Kidney tubule cell (primary cell): ENCODE measurements around the gene PACRG.
"Not testable (repeated sequence)": the region's sequence is repeated elsewhere in the genome, so short reads cannot be mapped to it uniquely, and the experiment has no call there.

ENCODE experiments used
- DNase-seq: peaks from one replicate; pipeline ENCODE4 v3.0.0-alpha.2; 2018; ENCODE audit warnings: low spot score

PACRG gene

DNA sequence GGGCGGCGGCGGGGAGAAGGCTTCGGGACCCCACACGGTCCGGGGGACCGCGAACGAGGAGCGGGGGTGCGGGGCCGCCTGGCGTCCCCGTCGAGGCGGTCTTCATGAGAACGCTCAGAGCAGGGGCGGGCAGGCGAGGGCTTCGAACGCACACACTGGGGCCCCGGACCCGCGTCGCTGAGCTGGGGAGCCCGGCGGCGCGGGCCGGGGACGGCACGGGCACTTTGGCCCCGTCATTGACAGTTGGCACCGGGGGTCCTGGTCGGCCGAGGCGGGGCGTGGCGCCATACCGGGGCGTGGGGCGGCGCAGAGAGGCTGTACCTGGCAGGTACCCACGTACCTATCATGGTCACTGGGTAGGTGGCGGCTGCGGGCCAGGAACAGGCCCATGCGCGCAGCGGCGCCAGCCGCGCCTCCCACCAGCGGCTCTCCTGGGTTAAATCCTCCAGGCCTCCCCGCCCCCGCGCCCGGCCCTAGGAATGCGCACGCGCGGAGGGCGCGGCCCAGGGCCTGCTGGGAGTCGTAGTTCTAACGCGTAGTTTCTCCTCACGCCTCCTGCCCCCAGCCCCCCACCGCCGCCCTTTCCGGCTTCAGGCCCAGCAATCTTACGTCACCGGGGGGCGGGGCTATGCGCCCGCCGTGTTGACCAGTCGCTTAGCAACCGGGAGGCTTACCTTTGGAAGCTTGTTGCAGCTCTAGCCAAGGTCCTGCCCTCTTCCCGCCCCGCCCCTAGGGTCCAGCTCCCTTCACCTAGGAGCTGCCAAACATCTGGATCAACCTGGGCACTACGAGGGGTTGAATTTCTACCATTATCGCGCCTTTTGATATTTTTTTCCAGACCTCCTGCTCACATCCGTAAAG is at the start of gene PACRG, which contains the start of gene PRKN:
TSS of gene PACRG (plus strand) at position 653 of the 861 bp plus-strand sequence.
TSS of gene PRKN (minus strand) at position 445 of the 861 bp plus-strand sequence.
- peak; percentile 99 for DNase-seq

DNA sequence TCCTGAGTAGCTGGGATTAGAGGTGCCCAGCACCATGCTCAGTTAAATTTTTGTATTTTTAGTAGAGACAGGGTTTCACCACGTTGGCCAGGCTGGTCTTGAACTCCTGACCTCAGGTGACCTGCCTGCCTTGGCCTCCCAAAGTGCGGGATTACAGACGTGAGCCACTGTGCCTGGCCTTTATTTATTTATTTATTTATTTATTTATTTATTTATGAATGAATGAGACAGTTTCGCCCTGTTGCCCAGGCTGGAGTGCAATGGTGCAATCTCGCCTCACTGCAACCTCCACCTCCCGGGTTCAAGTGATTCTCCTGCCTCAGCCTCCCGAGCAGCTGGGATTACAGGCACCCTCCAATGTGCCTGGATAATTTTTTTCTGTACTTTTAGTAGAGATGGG is 48.9 kb upstream of the PACRG start:
- DNase-seq, result not testable (repeated sequence)

DNA sequence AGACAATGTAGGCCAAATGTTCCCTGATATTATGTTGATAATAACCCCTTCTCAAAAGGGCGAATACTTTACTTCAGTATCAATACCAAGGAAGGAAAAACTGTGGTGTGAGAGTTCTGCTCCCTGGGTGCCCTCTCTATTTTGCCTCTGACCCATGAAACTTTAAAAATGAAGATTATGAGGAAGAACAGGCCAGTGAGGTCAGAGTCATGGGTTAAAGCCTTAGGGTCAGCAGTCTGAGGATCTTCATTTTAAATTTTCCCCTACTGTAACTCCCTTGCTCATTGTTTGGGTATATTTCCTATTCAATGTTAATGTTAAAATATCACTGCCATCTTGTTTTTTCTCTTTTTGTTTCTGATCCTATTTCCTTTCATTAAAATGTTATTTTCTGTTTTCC is 48.1 kb upstream of the PACRG start:
- DNase-seq, result no peak

DNA sequence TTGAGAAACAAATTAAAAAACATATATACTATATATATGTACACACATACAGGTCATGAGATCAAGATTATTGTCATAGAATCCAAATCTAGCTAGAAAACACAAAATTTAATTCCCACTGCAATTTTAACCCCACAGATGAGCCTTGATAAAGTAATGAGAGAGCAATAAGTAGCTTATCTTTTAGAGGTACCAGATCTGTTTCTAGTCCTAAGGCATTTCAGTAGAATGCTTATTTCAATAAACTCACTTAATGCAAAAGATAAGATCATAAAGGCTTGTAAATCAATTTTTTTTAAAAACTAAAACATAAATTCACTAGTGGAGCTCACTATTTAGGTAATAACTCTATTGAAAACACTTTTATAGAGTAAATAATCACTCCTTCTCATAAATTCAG is 47.4 kb upstream of the PACRG start:
- no peak for DNase-seq

DNA sequence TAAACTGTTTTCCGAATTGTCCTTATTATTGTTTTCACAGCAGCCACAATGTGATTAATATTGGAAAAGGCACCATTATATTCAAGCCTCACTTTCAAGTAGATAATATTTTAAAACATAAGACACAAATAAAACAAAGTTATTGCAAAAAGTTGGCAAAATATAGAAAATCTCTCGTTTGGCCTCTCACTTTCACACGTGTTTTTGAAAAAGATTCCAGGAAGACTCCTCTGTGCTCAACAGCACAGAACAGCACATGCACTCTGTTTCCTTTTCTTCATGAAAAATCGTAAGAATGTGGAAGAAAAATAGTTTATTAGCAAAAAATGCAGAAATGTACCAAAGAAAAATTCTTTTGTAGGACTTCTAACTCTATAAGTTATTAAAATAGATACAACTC is 46.9 kb upstream of the PACRG start:
- DNase-seq, result no peak

DNA sequence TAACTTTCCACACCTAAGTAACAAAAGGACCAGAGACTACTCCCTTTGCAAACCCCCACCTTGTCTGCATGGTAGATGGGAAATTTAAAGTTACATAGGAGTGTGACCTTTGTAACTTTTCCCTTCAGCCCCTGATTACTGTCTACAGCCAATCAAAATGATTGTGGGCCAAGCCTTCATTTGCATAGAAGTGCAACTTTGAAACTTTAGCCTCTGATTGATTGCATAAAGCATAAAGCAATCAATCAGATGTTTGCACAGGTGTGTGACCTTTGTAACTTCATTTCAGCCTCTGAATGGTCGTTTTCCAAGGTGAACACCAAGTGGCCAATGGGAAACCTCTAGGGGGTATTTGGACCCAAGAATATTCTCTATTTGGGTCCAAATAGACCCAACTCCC is 46.3 kb upstream of the PACRG start:
- DNase-seq, result no peak

DNA sequence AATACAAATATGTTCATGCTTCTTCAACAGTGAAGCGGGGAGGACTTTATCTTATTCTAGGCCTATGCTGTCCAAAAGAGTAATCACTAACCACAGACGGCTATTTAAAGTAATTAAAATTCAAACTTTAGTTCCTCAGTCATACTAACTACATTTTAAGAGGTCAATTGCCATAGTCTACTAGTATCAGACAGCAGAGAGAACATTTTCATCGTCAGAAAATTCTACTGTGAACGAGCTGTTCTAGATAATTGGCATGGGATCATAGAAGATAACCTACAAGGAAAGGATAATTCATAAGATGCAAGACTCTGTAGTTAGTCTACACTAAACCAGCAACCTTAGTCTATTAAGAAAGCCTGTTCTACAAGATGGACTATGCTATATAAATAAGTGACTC is 44.6 kb upstream of the PACRG start:
- no peak for DNase-seq

DNA sequence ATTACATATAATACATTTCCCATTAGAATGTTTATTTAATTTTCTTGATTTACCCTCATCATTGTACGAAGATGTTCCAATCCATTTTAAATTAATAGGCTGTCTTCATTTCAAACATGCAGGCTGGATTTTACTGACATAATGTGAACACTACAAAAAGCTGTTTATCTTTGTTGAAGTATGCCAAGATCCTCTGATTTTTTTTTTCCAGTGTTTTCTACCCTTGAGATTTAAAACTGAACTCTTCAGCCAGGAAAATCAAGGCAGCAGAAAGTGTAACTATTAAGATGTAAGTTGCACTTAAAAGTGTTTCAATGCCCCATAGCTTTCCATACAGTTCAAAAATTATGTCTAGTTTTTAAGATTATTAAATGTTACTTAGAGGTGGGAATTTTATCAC is 43.7 kb upstream of the PACRG start:
- no peak for DNase-seq

DNA sequence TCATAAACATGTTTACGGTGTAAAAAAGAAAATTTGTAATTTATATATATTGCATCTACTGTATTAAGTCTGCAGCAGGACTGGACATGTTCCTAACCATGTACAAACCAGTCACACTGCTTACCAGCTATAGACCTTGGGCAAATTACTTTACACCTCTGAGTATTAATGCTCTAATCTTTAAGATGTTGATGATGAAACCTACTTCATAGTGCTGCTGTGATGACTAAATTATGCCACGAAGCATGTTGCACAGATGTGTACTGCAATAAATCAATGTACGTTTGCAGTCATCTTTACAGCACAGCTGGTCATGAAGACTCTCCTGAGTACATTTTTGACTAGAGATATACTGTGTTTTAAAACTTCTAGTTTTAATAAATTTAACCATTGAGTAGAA is 42.8 kb upstream of the PACRG start:
- DNase-seq, result no peak

DNA sequence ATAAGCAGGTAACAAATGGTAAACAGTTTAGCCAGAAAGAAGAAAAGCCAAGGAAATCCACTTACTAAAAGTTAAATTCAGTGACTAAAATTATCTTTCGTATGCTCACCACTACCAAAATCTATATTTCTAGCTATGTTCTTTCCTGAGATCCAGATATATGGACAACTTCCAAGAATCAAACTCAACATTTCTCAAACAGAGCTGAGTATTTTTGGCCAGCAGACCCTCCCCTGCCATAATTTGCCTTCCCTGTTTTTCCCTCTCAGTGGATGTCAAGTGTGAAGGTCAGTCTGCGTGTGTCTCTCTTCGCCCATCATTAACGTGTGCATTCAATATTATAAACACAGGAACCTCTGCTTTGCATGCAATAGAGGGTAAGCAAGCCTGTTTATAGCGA is 42.2 kb upstream of the PACRG start:
- DNase-seq, result no peak

DNA sequence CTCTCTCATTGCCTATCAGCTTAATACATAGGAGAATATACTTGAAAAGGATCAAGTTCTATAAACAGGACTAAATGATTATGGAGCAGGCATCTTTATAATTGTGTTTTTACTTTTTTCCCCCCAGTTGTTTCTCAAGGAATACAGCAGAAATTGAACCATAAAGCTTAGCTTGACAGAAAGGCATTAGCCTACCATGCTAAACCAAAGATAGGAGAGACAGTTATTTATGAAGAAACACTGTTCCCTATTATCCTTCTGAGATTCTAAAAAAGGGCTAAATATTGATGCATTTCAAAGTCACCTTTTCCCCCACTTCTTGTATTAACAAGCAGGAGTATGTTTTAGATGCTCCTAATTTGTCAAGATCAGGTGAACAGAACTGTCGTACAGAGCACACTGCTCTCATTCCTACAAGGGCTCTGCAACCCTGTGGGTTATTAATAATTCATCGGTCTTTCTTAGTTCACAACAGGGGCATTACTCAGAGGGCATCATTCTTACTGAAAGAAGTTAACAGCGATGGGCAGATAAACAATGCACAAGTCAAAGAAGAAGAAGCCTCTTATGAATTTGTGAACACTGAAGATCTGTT is 38.9 kb upstream of the PACRG start:
- no peak for DNase-seq

DNA sequence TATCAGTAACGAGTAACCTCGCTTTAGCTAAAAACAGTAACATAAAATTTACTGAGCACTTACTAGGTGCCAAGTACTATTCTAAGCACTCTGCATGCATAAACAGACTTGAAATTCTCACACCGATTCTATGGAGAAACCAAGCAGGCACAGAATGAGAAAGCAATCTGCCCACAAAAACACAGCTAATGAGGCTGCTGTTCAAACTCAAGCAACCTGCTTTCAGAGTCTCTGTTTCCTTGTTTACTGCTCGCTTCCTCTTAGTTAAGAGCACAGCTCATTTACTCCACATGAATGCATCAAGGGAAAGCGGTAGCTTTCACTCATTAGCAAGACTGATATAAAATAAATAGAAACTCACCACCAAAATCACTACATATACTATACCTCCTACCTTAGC is 37.6 kb upstream of the PACRG start:
- DNase-seq, result no peak

DNA sequence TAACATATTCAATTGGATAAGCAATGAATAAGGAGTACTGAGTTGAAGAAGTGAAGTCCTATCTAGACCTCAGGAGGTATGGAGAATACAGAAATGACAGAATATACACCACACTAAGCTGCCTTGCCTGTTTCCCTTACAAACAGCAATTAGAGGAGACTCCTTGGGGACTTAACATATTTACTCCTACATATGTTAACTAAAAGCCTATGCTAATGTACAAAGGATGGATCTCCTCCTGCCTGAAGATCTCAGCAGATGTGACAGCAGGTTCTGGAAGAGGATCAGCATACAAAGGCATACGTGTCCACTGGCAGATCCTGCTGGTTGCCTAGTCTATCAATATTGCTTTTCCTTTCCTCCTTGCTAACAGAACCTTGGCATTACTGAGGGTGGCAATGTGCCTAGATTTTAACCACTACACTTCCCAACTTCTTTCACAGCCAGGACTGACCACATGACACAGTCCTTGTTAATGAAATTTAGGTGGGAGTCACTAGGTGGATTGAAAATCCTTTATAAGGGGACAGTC is 29.8 kb upstream of the PACRG start:
- DNase-seq, result no peak

DNA sequence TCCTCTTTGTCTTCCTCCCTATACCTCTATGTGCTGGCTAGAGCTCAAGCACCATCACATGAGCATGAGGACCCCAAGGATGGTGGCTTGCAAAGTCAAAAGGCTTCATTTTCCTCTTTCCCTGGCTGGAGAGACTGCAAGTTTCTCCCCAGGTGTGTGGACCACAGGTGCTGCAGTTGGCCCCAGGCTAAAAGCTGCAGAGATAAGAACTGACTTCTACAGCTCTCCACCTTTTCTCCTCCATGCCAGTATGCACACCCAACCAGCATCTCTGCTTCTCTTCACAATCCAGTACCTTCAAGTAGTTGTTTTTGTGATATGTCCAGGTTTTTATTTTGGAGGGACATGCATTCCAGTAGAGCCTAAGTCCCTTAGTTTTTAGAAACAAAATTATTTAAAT is 29.3 kb upstream of the PACRG start:
- DNase-seq, result no peak

DNA sequence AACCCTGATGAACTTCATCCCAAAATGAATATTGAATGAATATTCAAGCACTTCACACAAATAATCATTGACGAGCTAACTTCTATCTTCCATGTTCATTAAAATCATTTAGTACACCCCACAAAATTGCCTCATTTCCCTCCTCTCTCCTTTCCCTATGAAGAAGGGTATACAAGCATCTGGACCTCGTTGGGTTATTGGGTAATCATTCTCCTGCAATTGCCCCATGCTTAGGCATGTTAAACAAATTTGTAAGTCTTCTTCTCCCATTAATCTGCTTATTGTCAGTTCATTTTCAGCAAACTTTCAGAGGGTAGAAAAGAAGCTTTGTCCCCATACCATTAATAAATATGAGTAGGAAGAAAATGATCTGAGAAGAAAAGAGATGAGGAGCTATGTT is 27.8 kb upstream of the PACRG start:
- DNase-seq, result no peak

DNA sequence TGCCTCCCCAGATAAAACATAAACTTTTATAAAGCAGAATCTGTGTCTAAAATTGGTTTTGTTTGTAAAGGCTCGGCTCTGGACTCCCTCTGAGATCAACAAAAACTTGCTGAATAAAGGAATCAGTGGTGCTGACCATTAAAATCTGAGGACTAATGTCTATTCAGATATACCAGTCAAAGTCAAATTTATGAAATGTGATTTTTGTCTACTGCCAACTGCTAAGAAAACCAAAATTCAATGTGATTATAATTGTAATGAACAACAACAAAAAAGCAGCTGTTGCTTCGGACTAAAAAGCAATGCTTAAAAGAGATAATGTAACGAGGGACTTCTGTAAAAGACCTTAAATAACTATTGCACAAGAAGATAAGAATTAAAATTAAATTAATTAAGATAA is 26.8 kb upstream of the PACRG start:
- no peak for DNase-seq

DNA sequence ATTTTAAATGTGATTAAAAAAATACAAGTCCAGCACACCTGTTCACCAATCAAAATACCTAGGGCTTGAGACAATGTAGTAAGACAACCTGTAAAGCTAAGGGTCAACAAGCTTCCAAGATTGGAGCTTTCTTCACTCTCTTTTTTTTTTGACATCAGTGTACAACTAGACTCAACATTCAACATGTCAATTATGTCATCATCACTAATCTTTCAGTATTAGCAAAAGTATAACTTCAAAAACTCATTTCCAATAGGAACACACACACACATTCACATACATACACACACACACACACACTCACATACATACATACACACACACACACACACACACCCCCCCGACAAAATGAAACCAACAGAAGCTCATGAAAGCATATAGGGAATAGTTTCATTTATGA is 26.2 kb upstream of the PACRG start:
- no peak for DNase-seq

DNA sequence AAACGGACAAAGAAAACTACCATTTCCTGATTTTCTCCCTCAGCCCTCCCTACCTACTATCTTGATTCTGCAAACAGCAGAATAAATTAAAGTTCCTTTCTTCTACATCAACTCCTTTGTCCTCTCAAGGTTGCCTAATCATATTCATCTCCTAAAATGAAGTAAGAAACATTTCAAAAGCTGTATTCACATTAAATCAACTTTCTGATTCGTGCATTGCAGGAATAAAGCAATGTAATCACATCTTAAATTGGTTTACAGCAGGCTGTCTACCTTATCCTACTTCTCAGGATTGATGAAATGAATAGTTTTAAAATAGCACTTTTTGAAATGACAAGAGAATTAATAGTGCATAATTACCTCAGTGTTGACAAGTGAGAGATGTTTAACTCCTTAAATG is 25.3 kb upstream of the PACRG start:
- no peak for DNase-seq

DNA sequence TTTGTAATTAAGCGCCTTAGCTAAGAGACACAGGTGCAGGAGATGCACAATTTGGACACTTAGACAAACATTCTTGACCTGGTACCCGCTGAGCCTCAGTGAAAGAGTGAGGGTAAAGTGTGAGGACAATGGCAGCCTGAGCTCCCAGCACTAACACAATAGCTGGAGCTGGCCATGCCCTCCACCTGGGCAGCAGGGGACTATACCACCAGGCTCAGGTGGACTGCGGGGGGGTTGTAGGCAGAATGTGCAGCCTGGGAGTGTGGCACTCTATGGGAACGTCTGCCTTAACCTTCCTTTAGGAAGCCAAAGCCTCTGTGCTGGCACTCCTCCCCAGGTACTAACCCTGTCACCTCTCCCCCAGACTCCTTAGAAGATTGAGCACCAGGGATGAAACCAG is 23.8 kb upstream of the PACRG start:
- no peak for DNase-seq

DNA sequence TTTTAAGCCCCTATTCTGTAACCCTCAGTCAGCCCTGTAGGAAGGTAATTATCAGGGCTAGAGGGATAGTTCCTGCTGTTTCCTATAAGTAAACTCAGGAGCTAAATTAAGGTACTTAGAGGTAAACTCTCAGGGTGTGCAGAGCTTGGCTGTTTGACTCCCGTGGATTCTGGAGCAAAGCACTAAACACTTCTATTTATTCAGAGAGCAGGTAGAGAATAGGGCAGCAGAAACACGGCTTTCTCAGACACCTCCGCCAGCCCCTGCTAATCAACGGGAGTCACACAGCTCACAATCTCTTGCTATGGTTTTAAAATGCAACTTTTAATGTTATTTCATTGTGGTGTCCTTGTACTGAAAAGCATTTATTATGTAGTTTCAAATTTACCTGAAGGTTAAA is 22.0 kb upstream of the PACRG start:
- DNase-seq, result no peak

DNA sequence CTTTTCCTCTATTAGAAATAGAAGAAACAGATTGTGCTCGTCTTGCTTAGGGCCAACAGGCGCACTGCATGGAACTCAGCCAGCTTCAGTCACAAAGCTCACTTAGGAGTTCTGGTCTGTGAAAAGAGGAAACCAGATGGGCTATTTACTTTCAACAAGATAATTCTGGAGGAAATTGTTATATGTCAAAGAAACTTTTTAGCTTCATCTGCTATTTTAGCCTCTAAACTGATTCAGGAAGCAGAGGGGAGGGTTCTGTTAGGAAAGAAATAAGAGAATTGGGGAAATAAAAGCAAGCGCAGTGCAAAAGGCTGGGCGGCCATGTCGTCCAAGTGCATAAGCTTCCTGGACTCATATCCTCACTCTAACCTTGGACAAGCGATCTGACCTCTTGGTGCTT is 21.5 kb upstream of the PACRG start:
- no peak for DNase-seq

DNA sequence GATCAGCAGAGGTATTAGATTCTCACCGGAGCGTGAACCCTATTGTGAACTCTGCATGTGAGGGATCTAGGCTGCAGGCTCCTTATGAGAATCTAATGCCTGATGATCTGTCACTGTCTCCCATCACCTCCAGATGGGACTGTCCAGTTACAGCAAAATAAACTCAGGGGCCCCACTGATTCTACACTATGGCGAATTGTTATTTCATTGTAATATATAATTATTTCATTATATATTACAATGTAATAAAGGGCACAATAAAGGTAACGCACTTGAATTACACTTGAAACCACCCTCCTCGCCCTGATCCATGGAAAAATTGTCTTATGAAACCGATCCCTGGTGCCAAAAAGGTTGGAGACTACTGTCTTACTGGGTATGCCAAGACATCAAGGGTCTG is 18.8 kb upstream of the PACRG start:
- no peak for DNase-seq

DNA sequence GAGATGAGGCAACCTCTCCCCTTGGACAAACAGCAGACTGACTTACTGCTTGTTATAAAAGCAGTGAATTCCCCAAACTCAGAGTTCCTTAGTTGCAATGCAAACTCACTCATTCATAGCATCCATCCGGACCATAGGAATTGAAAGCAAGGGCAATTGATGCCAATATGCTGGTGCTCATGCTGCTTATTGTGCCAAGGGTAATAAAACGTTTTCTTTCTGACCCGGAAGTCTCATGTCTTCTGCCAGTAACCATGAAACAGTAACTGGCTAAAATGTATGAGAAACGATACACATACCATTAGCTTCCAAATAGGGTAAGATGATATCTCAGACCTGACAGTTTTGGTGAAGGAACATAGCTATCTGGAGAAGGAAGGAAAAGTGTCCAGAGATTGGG is 18.3 kb upstream of the PACRG start:
- DNase-seq, result no peak

DNA sequence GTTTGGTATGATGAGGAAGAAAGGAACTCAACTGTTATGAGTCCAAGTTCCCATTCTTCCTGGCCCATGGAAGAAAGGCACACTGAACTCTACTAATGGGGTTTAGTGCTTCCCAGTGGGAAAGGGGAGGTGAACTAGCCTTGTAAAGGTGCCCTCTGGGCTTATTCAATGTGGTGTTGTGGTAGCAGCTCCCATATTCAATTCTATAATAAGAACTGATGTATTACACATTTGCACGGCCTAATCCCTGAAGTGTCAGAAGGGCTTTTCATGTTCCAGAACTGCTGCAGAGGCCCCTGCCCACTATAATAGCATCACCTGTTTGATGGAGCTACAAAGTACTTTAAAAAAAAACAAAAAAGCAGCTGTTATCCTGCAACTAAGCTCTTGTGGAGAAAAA is 17.4 kb upstream of the PACRG start:
- DNase-seq, result no peak
